Ovary (tissue), 3 donors: ENCODE measurements around the gene BAIAP2L1.

ENCODE experiments used
- EP300 ChIP-seq: sonication (generic); formaldehyde crosslinking; IDR thresholded peaks from one replicate; pipeline ENCODE4 v1.6.1; 2017; ENCODE audit warnings: antibody characterized with exemption
- POLR2A ChIP-seq: fragments of 450-650 bp; IDR thresholded peaks from one replicate; pipeline ENCODE4 v1.6.1; 2017; ENCODE audit warnings: antibody characterized with exemption, mild to moderate bottlenecking, moderate library complexity
- TF ChIP-seq, protein P1 (sequence below), 3 donors: fragments of 450-650 bp in 2 of 3; fragments of 200-600 bp in 1 of 3; IDR thresholded peaks; one replicate each; pipeline versions ENCODE4 v1.5.1 to v1.8.0; 2016 to 2022; ENCODE audit warnings: antibody characterized with exemption in 3 of 3, mild to moderate bottlenecking in 1 of 3
- donor health status: DM: no; HTN: no; CAD: no.

DNA sequence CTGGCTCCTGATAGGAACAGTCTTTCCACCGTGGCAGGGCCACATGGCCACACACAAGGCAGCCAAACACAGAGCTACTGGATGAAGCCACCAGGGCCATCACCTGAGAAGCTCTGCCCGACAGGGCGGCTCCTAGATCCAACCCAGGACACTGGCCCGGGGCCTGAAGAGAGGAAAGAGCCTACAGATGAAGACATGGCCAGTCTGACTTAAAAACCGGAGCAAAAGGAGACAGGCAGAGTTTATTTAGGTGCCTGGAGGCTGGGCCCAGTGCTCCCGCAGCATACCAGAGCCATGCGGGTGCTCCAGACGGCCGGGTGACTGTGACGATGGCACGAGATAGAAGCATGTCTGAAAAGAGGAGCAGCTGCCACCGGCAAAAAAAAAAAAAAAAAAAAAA, 152.7 kb downstream of the BAIAP2L1 start:
- TF ChIP-seq EP300 = no peak
- no peak for TF ChIP-seq POLR2A
- TF ChIP-seq, protein P1, sequence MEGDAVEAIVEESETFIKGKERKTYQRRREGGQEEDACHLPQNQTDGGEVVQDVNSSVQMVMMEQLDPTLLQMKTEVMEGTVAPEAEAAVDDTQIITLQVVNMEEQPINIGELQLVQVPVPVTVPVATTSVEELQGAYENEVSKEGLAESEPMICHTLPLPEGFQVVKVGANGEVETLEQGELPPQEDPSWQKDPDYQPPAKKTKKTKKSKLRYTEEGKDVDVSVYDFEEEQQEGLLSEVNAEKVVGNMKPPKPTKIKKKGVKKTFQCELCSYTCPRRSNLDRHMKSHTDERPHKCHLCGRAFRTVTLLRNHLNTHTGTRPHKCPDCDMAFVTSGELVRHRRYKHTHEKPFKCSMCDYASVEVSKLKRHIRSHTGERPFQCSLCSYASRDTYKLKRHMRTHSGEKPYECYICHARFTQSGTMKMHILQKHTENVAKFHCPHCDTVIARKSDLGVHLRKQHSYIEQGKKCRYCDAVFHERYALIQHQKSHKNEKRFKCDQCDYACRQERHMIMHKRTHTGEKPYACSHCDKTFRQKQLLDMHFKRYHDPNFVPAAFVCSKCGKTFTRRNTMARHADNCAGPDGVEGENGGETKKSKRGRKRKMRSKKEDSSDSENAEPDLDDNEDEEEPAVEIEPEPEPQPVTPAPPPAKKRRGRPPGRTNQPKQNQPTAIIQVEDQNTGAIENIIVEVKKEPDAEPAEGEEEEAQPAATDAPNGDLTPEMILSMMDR (IDR thresholded peaks at IDR 0.05) = no peak
